ENCODE results near the gene MYLK4. TPM values are rescaled to one million over a fixed set of nuclear protein-coding genes. Genes with fewer than 3 reads are reported as not detected.
A peak's percentile ranks its signal among the peaks of the same experiment; 100 is the strongest.

MYLK4 gene
- total and polyA plus RNA-seq, 2 of the 13 experiments (the other 11 are each of a cell fraction or from before 2014, with no cell fraction given): 0.26 to 0.29 TPM

- ChIA-PET POLR2A (interaction anchor here (1.2 to 2.3 kb wide), 3 partner anchors 73 to 108 kb away, joined by 3 to 7 read pairs (median 5); partner anchors contain the start of gene SERPINB1), CTCF (ENCODE audit: low intra/inter-chr PET ratio, low total read pairs) (no interaction called here)
- WGBS (ENCODE audit: low lambda C conversion rate): 50% methylated on average over 6 of the region's 6 CpGs
- TF ChIP-seq GFI1 (CRISPR knock-in tag; IDR thresholded peaks at IDR 0.05; ENCODE audit: borderline replicate concordance): peak; percentile 8; the same call in 1 of the 2 replicates
- no peak for TF ChIP-seq CSRNP1 (CRISPR knock-in tag; IDR thresholded peaks at IDR 0.05)
- in situ Hi-C loops (cut with HindIII; ENCODE audit: extremely low pct_ligation_motif_present, low pct_unique_long_range_greater_than_20kb): no loop called here
- Histone ChIP-seq H3K4me2 (ENCODE audit: low read depth, low read length) (peak overlapping the region; percentile 95), H3K4me3 (replicated peaks in 1 of 3; ENCODE audit: insufficient read depth in 1 of 3, low read depth in 2 of 3, low read length in 3 of 3) (peak overlapping the region; percentile 77 to 95 (median 85); a peak in 5 of 6 replicates), H3K9me3 (ENCODE audit: low read length) (no peaks in the 10 kb centered on the region), H3K9ac (ENCODE audit: insufficient read depth, low read depth, low read length) (peak overlapping the region; percentile 91; the same call in 1 of the 2 replicates), H3K27ac (ENCODE audit: extremely low read length, insufficient read depth, low read length) (no peak overlapping the region), H3K4me1 (ENCODE audit: insufficient read depth, low read length) (peaks cover 61% of the 10 kb centered on the region), H2AFZ (ENCODE audit: low read length) (no peak overlapping the region), H3K36me3 (replicated peaks in 1 of 2; ENCODE audit: control insufficient read depth in 1 of 2, insufficient read depth in 2 of 2, low read length in 2 of 2) (peaks cover 12 to 44% of the 10 kb centered on the region in 2 experiments), H3K79me2 (ENCODE audit: insufficient read depth, low read length) (peaks cover 80% of the 10 kb centered on the region), H4K20me1 (ENCODE audit: insufficient read depth, low read length) (peaks cover 47% of the 10 kb centered on the region), H3K27me3 (ENCODE audit: control insufficient read depth in 1 of 2, insufficient read depth in 2 of 2, low read length in 2 of 2) (no peaks in the 10 kb centered on the region; a peak in 2 of 5 replicates)
- no TSS peak for BruUV-seq (replicated peaks)
- FAIRE-seq: no peak
- intact Hi-C loops (cut with micrococcal nuclease; ENCODE audit: unreplicated experiment): no loop called here
- no peak for DNase-seq (ENCODE audit: low spot score)
- no peak for ATAC-seq
These were observed 18.0 kb upstream of the MYLK4 start for GRCh38 chr6:2768696-2769095.

- ChIA-PET POLR2A (interaction anchor here (1.2 to 2.3 kb wide), 2 partner anchors 74 to 109 kb away, joined by 5 to 7 read pairs; partner anchors contain the start of gene SERPINB1), CTCF (ENCODE audit: low intra/inter-chr PET ratio, low total read pairs) (no interaction called here)
- Histone ChIP-seq H3K36me3 (replicated peaks in 1 of 2; ENCODE audit: control insufficient read depth in 1 of 2, insufficient read depth in 2 of 2, low read length in 2 of 2) (peaks cover 6 to 36% of the 10 kb centered on the region in 2 experiments), H3K4me1 (ENCODE audit: insufficient read depth, low read length) (peaks cover 63% of the 10 kb centered on the region), H3K9ac (ENCODE audit: insufficient read depth, low read depth, low read length) (peak overlapping the region; percentile 91), H2AFZ (ENCODE audit: low read length) (no peak overlapping the region), H3K27ac (ENCODE audit: extremely low read length, insufficient read depth, low read length) (peak overlapping the region; percentile 89), H3K79me2 (ENCODE audit: insufficient read depth, low read length) (peaks cover 72% of the 10 kb centered on the region), H4K20me1 (ENCODE audit: insufficient read depth, low read length) (peaks cover 47% of the 10 kb centered on the region), H3K4me3 (replicated peaks in 1 of 3; ENCODE audit: insufficient read depth in 1 of 3, low read depth in 2 of 3, low read length in 3 of 3) (peak overlapping the region; percentile 77 to 95 (median 85)), H3K4me2 (ENCODE audit: low read depth, low read length) (peak overlapping the region; percentile 95), H3K27me3 (ENCODE audit: control insufficient read depth in 1 of 2, insufficient read depth in 2 of 2, low read length in 2 of 2) (no peaks in the 10 kb centered on the region; a peak in 2 of 5 replicates), H3K9me3 (ENCODE audit: low read length) (no peaks in the 10 kb centered on the region)
- WGBS (ENCODE audit: low lambda C conversion rate): 26% methylated on average over 9 of the region's 9 CpGs
- FAIRE-seq (no peak), DNase-seq (ENCODE audit: low spot score) (no peak), ATAC-seq (no peak)
- intact Hi-C loops (cut with micrococcal nuclease; ENCODE audit: unreplicated experiment) (no loop called here), in situ Hi-C loops (cut with HindIII; ENCODE audit: extremely low pct_ligation_motif_present, low pct_unique_long_range_greater_than_20kb) (no loop called here)
- no TSS peak for BruUV-seq (replicated peaks)
- no peak for TF ChIP-seq ZNF512 (CRISPR knock-in tag; IDR thresholded peaks at IDR 0.05)
- no peak for TF ChIP-seq PTBP1 (IDR thresholded peaks at IDR 0.05; ENCODE audit: low read depth, low read length, poor library complexity, severe bottlenecking)
- TF ChIP-seq ASH2L (IDR thresholded peaks at IDR 0.05; ENCODE audit: insufficient read length, low read depth, low read length): peak; percentile 24
- no peak for TF ChIP-seq FOXP1 (IDR thresholded peaks at IDR 0.05)
- TF ChIP-seq FOXP1 (CRISPR knock-in tag; IDR thresholded peaks at IDR 0.05): no peak
- 0 out of 2 replicates have a peak, but pooled peaks have one; percentile 7 for TF ChIP-seq RBFOX2 (IDR thresholded peaks at IDR 0.05; ENCODE audit: low read depth, low read length)
- no peak for TF ChIP-seq NAIF1 (CRISPR knock-in tag; IDR thresholded peaks at IDR 0.05; ENCODE audit: borderline replicate concordance)
- TF ChIP-seq ZNF577 (CRISPR knock-in tag; IDR thresholded peaks at IDR 0.05; ENCODE audit: borderline replicate concordance, low read depth): no peak
- TF ChIP-seq ZFP36L1 (CRISPR knock-in tag; IDR thresholded peaks at IDR 0.05): peak; percentile 44; the same call in 1 of the 2 replicates
- no peak for TF ChIP-seq ZNF550 (CRISPR knock-in tag; IDR thresholded peaks at IDR 0.05; ENCODE audit: borderline replicate concordance)
These were observed 17.2 kb upstream of the MYLK4 start for GRCh38 chr6:2767657-2768524.

Measured in HepG2 (cell line).